Right lobe of liver (tissue), 6 donors: ENCODE data around the gene ZNF519. TPM values are rescaled to one million over a fixed set of nuclear protein-coding genes. Genes with fewer than 3 reads are reported as not detected.
A peak's percentile ranks its signal among the peaks of the same experiment; 100 is the strongest.
"Not testable (repeated sequence)": the region's sequence is repeated elsewhere in the genome, so short reads cannot be mapped to it uniquely, and the experiment has no call there.

Source experiments
- ATAC-seq, 4 donors: fragments of 200-7000 bp; cut with Tn5 transposase; one replicate each; pipeline ENCODE4 v1.9.1; 2020; ENCODE audit warnings: mild to moderate bottlenecking in 4 of 4, moderate library complexity in 4 of 4
- DNase-seq, 3 donors: peaks; one replicate each; pipeline ENCODE4 v3.0.0-alpha.2; 2020
- H3K27ac ChIP-seq, 3 donors: fragments of 200-600 bp; one replicate each; pipeline ENCODE4 v1.8.0; 2022
- H3K27me3 ChIP-seq, 2 donors: fragments of 200-600 bp; one replicate each; pipeline ENCODE4 v1.8.0; 2022
- H3K36me3 ChIP-seq, 4 donors: fragments of 200-600 bp; sonication (generic) in 1 of 4; one replicate each; pipeline versions ENCODE4 v1.5.1 to v1.8.0; 2017 to 2022; ENCODE audit warnings: control low read depth in 1 of 4
- H3K4me1 ChIP-seq, 4 donors: fragments of 200-600 bp; sonication (generic) in 1 of 4; one replicate each; pipeline versions ENCODE4 v1.5.1 to v1.8.0; 2017 to 2022; ENCODE audit warnings: control low read depth in 1 of 4
- H3K4me3 ChIP-seq, 3 donors: fragments of 200-600 bp; one replicate each; pipeline ENCODE4 v1.8.0; 2022
- H3K9me3 ChIP-seq, 4 donors: fragments of 200-600 bp; sonication (generic) in 1 of 4; one replicate each; pipeline versions ENCODE4 v1.5.1 to v1.8.0; 2017 to 2022; ENCODE audit warnings: control low read depth in 1 of 4
- CTCF ChIP-seq, 4 donors: fragments of 200-600 bp in 3 of 4; fragments of 450-650 bp in 1 of 4; IDR thresholded peaks; one replicate each; pipeline versions ENCODE4 v1.5.1 to v1.8.0; 2016 to 2022; ENCODE audit warnings: antibody characterized with exemption in 4 of 4, mild to moderate bottlenecking in 2 of 4
- POLR2A ChIP-seq: fragments of 450-650 bp; IDR thresholded peaks from one replicate; pipeline ENCODE4 v1.6.1; 2017; ENCODE audit warnings: antibody characterized with exemption, mild to moderate bottlenecking
- WGBS: methylation state at CpG from one replicate; pipeline ENCODE4 v1.1.6; 2018; ENCODE audit warnings: low coverage, low lambda C conversion rate; ENCODE audit not compliant: insufficient coverage; ENCODE audit errors: missing lambda C conversion rate; 5-methylcytosine and 5-hydroxymethylcytosine counted together
- intact Hi-C, 2 donors: fragments of 100-400 bp; cut with DNase I; formaldehyde crosslinking; loops; one replicate each; pipeline versions ENCODE4 v1.11.2 to v1.14.1; 2022
- total RNA-seq, 6 experiments: library from RNA; depleted of rRNA in 2 of 6; stranded (reverse); fragments of >200 nt in 2 of 6; fragmentation: NEBNext Ultra II Directional in 3 of 6; extraction: Animal tissue kit (Norgen Biotek cat#: 25700) in 3 of 6; gene quantifications; one replicate each; pipeline versions ENCODE4 v1.1.0 to v1.2.4, GENCODE V29; 2016 to 2023
- donor health status: DM: no; HTN: yes; CAD: no.
- donor health status: DM: no; HTN: no; CAD: no.
- donor health status: DM: no; HTN: no; CAD: no.
- donor health status: DM: no; HTN: yes; CAD: no.
- donor health status: DM: no; HTN: yes; CAD: no.

Gene ZNF519
- total RNA-seq, 6 experiments from 2014 or later, result 0.66 to 2.1 (median 1.5) TPM

GRCh38 chr18:14131696-14132270 lies 452 bp downstream of the ZNF519 start:
- H3K27me3 ChIP-seq, intact Hi-C loops, H3K4me1 ChIP-seq, H3K36me3 ChIP-seq, DNase-seq, H3K27ac ChIP-seq, H3K9me3 ChIP-seq: not testable (repeated sequence)
- WGBS, result 11% methylated on average over 7 of the region's 27 CpGs
- H3K4me3 ChIP-seq, result peak overlapping the region; percentile 41 to 58 (median 58)
- ATAC-seq, result peak; percentile 39 to 55 (median 48)

- H3K9me3 ChIP-seq, H3K27me3 ChIP-seq, intact Hi-C loops, H3K4me3 ChIP-seq, H3K27ac ChIP-seq, H3K36me3 ChIP-seq, H3K4me1 ChIP-seq, DNase-seq, ATAC-seq: not testable (repeated sequence)
- 39% methylated on average over 3 of the region's 3 CpGs for WGBS
These were observed 1.4 kb downstream of the ZNF519 start for GRCh38 chr18:14130804-14131203.

GRCh38 chr18:14124689-14125088 lies 7.5 kb downstream of the ZNF519 start:
- no peaks in the 10 kb centered on the region for H3K36me3 ChIP-seq
- no peak overlapping the region for H3K27ac ChIP-seq
- TF ChIP-seq POLR2A (no peak), CTCF (IDR thresholded peaks at IDR 0.05) (no peak)
- H3K4me3 ChIP-seq, result no peak overlapping the region
- H3K9me3 ChIP-seq, result no peaks in the 10 kb centered on the region
- H3K27me3 ChIP-seq, result no peaks in the 10 kb centered on the region
- WGBS, result 100% methylated on average over 1 of the region's 2 CpGs
- ATAC-seq (no peak), DNase-seq (no peak)
- intact Hi-C loops, result no loop called here
- H3K4me1 ChIP-seq, result no peaks in the 10 kb centered on the region

- TF ChIP-seq POLR2A (no peak), CTCF (IDR thresholded peaks at IDR 0.05) (no peak)
- Histone ChIP-seq H3K4me3 (no peak overlapping the region), H3K36me3 (no peaks in the 10 kb centered on the region), H3K27ac (no peak overlapping the region), H3K9me3 (no peaks in the 10 kb centered on the region), H3K27me3 (no peaks in the 10 kb centered on the region), H3K4me1 (no peaks in the 10 kb centered on the region)
- WGBS, result 90% methylated on average over 2 of the region's 2 CpGs
- ATAC-seq, result no peak
- no peak for DNase-seq
- intact Hi-C loops, result no loop called here
These were observed 10.1 kb downstream of the ZNF519 start for GRCh38 chr18:14122097-14122496.

- intact Hi-C loops, result no loop called here
- no peak for DNase-seq
- Histone ChIP-seq H3K36me3 (no peaks in the 10 kb centered on the region), H3K4me3 (no peak overlapping the region), H3K27me3 (no peaks in the 10 kb centered on the region), H3K9me3 (no peaks in the 10 kb centered on the region), H3K27ac (no peak overlapping the region), H3K4me1 (no peaks in the 10 kb centered on the region)
- no peak for ATAC-seq
- TF ChIP-seq CTCF (IDR thresholded peaks at IDR 0.05), result no peak
- TF ChIP-seq POLR2A, result no peak
These were observed 11.3 kb downstream of the ZNF519 start for GRCh38 chr18:14120926-14121325.

- 83% methylated on average over 2 of the region's 2 CpGs for WGBS
- no peak overlapping the region for H3K4me3 ChIP-seq
These were observed 14.6 kb downstream of the ZNF519 start for GRCh38 chr18:14117606-14118005.

More at GRCh38 chr18:14117606-14118005, 14.6 kb downstream of the ZNF519 start:
- intact Hi-C loops, result loop anchor here in 1 of 2 donors (10.0 kb wide), 1 partner anchor 63 kb away; no protein-coding TSS in a partner anchor
- H3K27ac ChIP-seq, result no peak overlapping the region
- H3K9me3 ChIP-seq, result no peaks in the 10 kb centered on the region
- TF ChIP-seq CTCF (IDR thresholded peaks at IDR 0.05) (no peak), POLR2A (no peak)
- ATAC-seq (no peak), DNase-seq (no peak)
- no peaks in the 10 kb centered on the region for H3K4me1 ChIP-seq
- H3K36me3 ChIP-seq, result no peaks in the 10 kb centered on the region
- H3K27me3 ChIP-seq, result no peaks in the 10 kb centered on the region
